ENCODE measurements around the gene C1orf232. TPM values are rescaled to one million over a fixed set of nuclear protein-coding genes. Genes with fewer than 3 reads are reported as not detected.

The C1orf232 gene
- total RNA-seq, 1 donor from 2014 or later: not detected

- DNase-seq (ENCODE audit: missing footprints) (no peak), ATAC-seq (no peak)
- intact Hi-C loops (cut with DNase I): no loop called here
These were observed 36.5 kb downstream of the C1orf232 start for GRCh38 chr1:26132128-26132833.

GRCh38 chr1:26130695-26131094, 38.1 kb downstream of the C1orf232 start:
- DNase-seq (ENCODE audit: missing footprints) (no peak), ATAC-seq (no peak)
- intact Hi-C loops (cut with DNase I): no loop called here

GRCh38 chr1:26129778-26130177, 39.0 kb downstream of the C1orf232 start:
- no peak for ATAC-seq
- no peak for DNase-seq (ENCODE audit: missing footprints)
- intact Hi-C loops (cut with DNase I): no loop called here

- intact Hi-C loops (cut with DNase I): no loop called here
- peak; percentile 26 for ATAC-seq
- no peak for DNase-seq (ENCODE audit: missing footprints)
These were observed 41.3 kb downstream of the C1orf232 start for GRCh38 chr1:26127235-26128163.

GRCh38 chr1:26126321-26127084, 42.3 kb downstream of the C1orf232 start:
- DNase-seq (ENCODE audit: missing footprints): no peak
- intact Hi-C loops (cut with DNase I): no loop called here
- ATAC-seq: peak; percentile 50

GRCh38 chr1:26125946-26126320, 42.8 kb downstream of the C1orf232 start:
- no peak for DNase-seq (ENCODE audit: missing footprints)
- ATAC-seq: no peak
- intact Hi-C loops (cut with DNase I): no loop called here

GRCh38 chr1:26125382-26125781, 43.4 kb downstream of the C1orf232 start:
- DNase-seq (ENCODE audit: missing footprints): no peak
- no peak for ATAC-seq
- intact Hi-C loops (cut with DNase I): no loop called here

GRCh38 chr1:26124418-26125331, 44.1 kb downstream of the C1orf232 start:
- DNase-seq (ENCODE audit: missing footprints): no peak
- ATAC-seq: no peak
- intact Hi-C loops (cut with DNase I): loop anchor here (1.0 kb wide), 1 partner anchor 19 kb away; no protein-coding TSS in a partner anchor

GRCh38 chr1:26122988-26123973, 45.5 kb downstream of the C1orf232 start:
- no peak for ATAC-seq
- intact Hi-C loops (cut with DNase I): no loop called here
- no peak for DNase-seq (ENCODE audit: missing footprints)

GRCh38 chr1:26121854-26122773, 46.6 kb downstream of the C1orf232 start:
- DNase-seq (ENCODE audit: missing footprints) (no peak), ATAC-seq (no peak)
- intact Hi-C loops (cut with DNase I): no loop called here

GRCh38 chr1:26119892-26120608, 48.7 kb downstream of the C1orf232 start:
- intact Hi-C loops (cut with DNase I): no loop called here
- DNase-seq (ENCODE audit: missing footprints): no peak

GRCh38 chr1:26114165-26114927, 54.4 kb downstream of the C1orf232 start:
- ATAC-seq (no peak), DNase-seq (ENCODE audit: missing footprints) (no peak)
- intact Hi-C loops (cut with DNase I): no loop called here

More at GRCh38 chr1:26119892-26120608, 48.7 kb downstream of the C1orf232 start:
- ATAC-seq: no peak
